Retinal pigment epithelial cell (primary cell): Measurements from ENCODE around the gene UNC79.

Experiments used
- DNase-seq: peaks from one replicate; pipeline ENCODE4 v3.0.0-alpha.2; 2010; ENCODE audit warnings: low read depth
- H3K4me3 ChIP-seq: 2 replicates; pipeline ENCODE4 v1.5.1; 2011; ENCODE audit warnings: mild to moderate bottlenecking, low read length, control low read depth, moderate library complexity
- CTCF ChIP-seq: conservative IDR thresholded peaks from 2 replicates; pipeline ENCODE4 v1.5.1; 2011; ENCODE audit warnings: low read depth, low read length, control low read depth, inconsistent platforms

The UNC79 gene

GRCh38 chr14:93709249-93709648 lies 278.5 kb downstream of the UNC79 start:
- H3K4me3 ChIP-seq, result no peak overlapping the region
- no peak for DNase-seq

GRCh38 chr14:93712079-93712837 lies 281.5 kb downstream of the UNC79 start:
- no peak overlapping the region for H3K4me3 ChIP-seq
- no peak for DNase-seq
- TF ChIP-seq CTCF, result no peak

More at GRCh38 chr14:93709249-93709648, 278.5 kb downstream of the UNC79 start:
- TF ChIP-seq CTCF, result no peak

GRCh38 chr14:93712838-93713724 lies 282.3 kb downstream of the UNC79 start:
- DNase-seq, result no peak
- no peak for TF ChIP-seq CTCF
- no peak overlapping the region for H3K4me3 ChIP-seq

- no peak for TF ChIP-seq CTCF
Measured at GRCh38 chr14:93713726-93714405, 283.1 kb downstream of the UNC79 start.

GRCh38 chr14:93714605-93715004 lies 283.9 kb downstream of the UNC79 start:
- no peak overlapping the region for H3K4me3 ChIP-seq
- DNase-seq, result no peak
- TF ChIP-seq CTCF, result no peak

More at GRCh38 chr14:93713726-93714405, 283.1 kb downstream of the UNC79 start:
- DNase-seq, result no peak
- no peak overlapping the region for H3K4me3 ChIP-seq

- DNase-seq, result no peak
- TF ChIP-seq CTCF, result no peak
- H3K4me3 ChIP-seq, result no peak overlapping the region
Measured at GRCh38 chr14:93715279-93715927, 284.7 kb downstream of the UNC79 start.
